HG03064 (cell line): ENCODE data around the gene XAGE2.
"Not testable (repeated sequence)": the region's sequence is repeated elsewhere in the genome, so short reads cannot be mapped to it uniquely, and the experiment has no call there.

Source experiments
- ATAC-seq: cut with Tn5 transposase; IDR thresholded peaks from one replicate; pipeline ENCODE4 v1.9.1; 2021; ENCODE audit warnings: low read depth; ENCODE audit not compliant: unreplicated experiment

The XAGE2 gene

GRCh38 chrX:52368368-52369055, at the start of gene XAGE2:
Gene XAGE2, plus strand, starts transcription at chrX:52369021. Its CDS starts 994 bp downstream, at chrX:52370015.
- ATAC-seq: no peak

DNA sequence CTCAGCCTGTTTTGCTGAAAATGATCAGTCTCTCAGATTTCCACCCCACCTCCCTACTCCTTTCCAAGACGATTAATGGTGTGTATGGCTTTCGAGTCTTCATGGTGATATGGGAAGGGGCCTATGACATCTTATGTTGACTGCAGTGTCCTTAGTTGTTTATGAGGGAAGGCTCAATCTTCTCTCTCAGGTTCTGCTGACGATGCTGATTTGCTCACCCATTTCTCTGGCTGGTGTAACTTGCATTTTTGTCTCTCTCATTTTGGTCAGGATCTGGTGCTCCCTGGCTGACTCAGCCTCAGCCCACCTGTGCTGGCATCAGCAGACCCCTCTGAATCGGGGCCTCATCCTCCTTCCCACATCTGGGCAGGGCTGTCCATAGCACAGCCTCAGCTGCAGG, 31.4 kb upstream of the XAGE2 start:
- ATAC-seq: no peak

DNA sequence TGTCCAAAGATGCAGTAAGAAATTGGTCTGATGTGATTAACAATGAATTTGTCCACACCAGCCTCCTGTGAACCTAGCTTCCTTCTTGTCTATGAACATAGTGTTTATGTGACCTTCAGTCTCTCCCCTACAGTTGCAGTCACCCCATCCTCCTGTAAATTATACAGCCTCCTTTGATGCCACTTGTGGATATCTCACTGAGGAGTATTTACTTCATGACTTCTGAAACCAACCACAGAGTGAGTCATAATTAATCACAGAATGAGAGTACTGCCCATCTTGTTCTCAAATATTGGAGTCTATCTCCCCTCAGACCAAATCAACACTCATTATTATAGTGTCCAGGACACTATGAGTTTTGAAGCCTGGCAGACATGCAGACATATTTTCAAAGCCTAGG, 27.3 kb upstream of the XAGE2 start:
- no peak for ATAC-seq

GRCh38 chrX:52343131-52343530, 25.7 kb upstream of the XAGE2 start:
- not testable (repeated sequence) for ATAC-seq

GRCh38 chrX:52345402-52345801, 23.4 kb upstream of the XAGE2 start:
- ATAC-seq: not testable (repeated sequence)

GRCh38 chrX:52346174-52347165, 22.4 kb upstream of the XAGE2 start:
- no peak for ATAC-seq

DNA sequence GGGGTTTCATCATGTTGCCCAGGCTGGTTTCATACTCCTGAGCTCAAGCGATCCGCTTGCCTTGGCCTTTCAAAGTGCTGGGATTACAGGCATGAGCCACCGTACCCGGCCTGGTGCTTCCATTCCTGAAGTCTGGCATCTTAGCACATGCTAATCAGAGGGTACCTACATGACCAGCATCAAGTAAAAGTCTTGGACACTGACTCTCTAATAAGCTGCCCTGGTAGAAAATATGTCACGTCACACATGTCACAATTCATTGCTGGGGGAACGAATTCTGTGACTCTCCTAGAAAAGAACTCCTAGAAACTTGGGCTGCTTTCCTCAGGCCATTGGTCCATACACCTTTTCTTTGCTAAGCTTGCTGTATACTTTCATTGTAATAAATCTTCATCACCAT, 19.1 kb upstream of the XAGE2 start:
- no peak for ATAC-seq

DNA sequence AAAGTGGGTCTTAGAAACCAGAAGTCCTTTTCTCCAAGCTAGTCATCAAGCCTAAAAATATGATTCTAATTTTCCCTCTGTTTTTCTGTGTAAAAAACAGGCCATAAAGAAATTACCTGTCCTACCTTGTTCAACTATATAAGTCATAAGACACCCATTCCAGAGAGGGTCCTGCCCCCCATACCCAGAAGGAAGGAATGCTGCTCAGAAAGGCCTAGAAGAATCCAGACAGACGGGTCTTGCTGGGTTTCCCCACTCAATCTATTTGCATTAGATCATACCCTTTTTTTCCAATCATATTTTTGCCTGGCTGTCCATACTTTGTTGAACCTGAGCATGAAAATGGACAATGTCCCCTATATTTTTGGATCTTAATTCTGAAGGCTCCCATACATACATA, 16.3 kb upstream of the XAGE2 start:
- no peak for ATAC-seq

DNA sequence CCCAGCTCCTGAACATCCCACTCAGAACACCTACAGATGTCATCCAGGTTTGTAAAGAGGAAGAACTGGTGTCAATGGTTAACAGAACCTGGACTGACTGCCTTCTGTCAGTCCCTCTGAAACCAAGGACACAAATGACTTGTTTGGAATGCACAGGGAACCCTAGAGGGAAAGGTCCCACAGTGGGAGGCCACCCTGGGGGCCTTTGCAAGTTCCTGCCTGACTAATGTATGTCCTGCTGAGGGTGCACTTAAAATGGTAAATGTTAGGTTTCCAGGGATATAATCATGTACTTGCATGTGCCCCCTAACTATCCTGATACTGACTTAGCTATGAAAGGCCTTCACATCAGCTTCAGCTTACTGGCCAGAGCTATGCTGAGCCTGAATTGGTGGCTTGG, 15.0 kb upstream of the XAGE2 start:
- ATAC-seq: no peak

GRCh38 chrX:52355108-52355507, 13.7 kb upstream of the XAGE2 start:
- no peak for ATAC-seq

DNA sequence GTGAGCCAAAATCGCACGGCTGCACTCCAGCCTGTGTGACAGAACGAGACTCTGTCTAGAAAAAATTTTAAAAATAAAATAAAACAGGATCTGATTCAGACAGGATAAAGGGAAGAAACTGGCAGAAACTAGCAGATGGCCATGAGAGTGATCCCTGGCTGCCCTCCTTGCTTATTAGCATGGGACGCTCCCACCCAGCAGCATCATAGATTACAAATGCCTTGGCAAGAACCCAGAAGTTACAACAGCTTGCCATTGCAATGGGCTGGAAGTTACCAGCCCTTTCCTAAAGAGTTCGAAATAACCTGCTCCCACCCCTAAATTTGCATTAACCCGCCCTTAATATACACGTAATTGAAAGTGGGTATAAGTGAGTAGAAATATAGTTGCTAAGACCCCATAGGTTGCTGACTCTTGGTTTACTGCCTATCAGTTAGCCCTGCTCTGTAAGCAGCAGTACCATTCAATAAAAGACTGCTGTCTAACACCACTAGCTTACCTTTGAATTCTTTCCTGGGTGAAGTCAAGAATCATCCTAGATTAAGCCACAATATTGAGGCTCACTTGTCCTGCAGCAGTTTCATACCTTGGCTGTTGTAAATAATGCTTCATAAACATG, 9.1 kb upstream of the XAGE2 start:
- ATAC-seq: no peak

DNA sequence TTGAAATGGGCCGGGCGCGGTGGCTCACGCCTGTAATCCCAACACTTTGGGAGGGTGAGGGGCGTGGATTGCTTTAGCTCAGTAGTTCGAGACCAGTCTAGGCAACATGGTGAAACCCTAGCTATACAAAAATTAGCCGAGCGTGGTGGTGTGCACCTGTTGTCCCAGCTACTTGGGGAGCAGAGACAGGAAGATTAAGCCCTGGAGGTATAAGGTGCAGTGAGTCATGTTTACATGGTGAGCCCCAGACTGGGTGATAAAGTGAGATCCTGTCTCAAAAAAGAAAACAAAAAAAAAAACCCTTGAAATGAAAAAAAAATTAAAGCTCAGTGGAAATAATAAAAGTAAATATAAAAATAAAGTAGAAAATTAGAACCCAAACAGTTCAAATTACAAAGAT, 6.9 kb upstream of the XAGE2 start:
- no peak for ATAC-seq

DNA sequence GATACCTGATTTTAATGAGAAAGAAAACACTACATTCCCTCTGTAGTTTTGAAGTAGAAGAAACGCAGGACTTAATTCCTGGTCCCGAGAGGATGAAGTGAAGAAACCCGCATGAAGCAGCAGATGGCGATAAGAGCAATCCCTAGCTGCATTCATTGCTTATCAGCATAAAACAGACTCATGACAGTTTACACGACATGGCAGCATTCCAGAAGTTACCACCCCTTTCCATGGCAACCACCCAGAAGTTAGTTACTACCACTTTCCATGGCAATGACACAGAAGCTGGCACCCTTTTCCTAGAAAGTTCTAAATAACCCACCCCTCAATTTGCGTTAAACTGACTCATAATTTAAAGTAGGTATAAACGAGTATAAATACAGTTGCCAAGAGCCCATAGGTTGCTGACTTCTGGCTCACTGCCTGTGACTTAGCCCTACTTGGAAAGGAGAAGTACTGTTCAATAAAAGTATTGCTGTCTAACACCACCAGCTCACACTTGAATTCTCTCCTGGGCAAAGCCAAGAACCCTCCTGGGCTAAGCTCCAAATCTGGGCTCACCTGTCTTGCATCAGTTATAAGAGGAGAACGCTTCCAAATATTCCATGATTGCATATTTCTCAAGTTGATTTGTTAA, 5.5 kb upstream of the XAGE2 start:
- ATAC-seq: no peak

- no peak for ATAC-seq
Observed at GRCh38 chrX:52378870-52379269, 10.0 kb downstream of the XAGE2 start.

GRCh38 chrX:52380993-52381392, 12.2 kb downstream of the XAGE2 start:
- no peak for ATAC-seq

GRCh38 chrX:52410439-52411394, 41.9 kb downstream of the XAGE2 start:
- ATAC-seq: no peak

GRCh38 chrX:52415304-52415703, 46.5 kb downstream of the XAGE2 start:
- no peak for ATAC-seq

DNA sequence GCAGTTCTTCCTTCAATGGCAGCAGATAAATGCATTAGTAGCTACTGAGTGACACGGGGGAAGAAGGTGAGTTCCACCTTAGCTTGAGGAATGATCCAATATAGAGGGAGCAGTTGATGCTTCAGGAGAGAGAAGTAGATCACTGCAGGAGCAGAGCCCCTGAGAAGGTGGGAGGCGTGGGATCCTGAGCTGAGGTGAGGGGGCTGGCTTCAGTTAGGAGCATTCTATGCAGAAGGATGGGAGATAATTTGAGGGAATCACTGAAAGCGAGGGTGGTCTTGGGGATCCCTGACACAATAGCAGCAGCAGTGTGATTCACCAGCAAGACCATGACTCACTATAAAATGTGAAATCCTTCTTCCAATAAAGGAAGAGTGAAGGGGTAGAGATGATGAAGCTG, 48.0 kb downstream of the XAGE2 start:
- ATAC-seq: no peak

GRCh38 chrX:52420824-52421443, 52.1 kb downstream of the XAGE2 start:
- no peak for ATAC-seq
